ENCODE measurements around the gene GNG3. TPM values are rescaled to one million over a fixed set of nuclear protein-coding genes. Genes with fewer than 3 reads are reported as not detected.
"Not testable (repeated sequence)": the region's sequence is repeated elsewhere in the genome, so short reads cannot be mapped to it uniquely, and the experiment has no call there.

Gene GNG3
- polyA plus RNA-seq, 12 donors: 0.34 to 1.2 (median 0.70) TPM; not detected in 3

GRCh38 chr11:62687508-62688396 lies 19.7 kb upstream of the GNG3 start:
- no peak for DNase-seq

- DNase-seq: no peak
These were observed 19.0 kb upstream of the GNG3 start for GRCh38 chr11:62688491-62688890.

DNA sequence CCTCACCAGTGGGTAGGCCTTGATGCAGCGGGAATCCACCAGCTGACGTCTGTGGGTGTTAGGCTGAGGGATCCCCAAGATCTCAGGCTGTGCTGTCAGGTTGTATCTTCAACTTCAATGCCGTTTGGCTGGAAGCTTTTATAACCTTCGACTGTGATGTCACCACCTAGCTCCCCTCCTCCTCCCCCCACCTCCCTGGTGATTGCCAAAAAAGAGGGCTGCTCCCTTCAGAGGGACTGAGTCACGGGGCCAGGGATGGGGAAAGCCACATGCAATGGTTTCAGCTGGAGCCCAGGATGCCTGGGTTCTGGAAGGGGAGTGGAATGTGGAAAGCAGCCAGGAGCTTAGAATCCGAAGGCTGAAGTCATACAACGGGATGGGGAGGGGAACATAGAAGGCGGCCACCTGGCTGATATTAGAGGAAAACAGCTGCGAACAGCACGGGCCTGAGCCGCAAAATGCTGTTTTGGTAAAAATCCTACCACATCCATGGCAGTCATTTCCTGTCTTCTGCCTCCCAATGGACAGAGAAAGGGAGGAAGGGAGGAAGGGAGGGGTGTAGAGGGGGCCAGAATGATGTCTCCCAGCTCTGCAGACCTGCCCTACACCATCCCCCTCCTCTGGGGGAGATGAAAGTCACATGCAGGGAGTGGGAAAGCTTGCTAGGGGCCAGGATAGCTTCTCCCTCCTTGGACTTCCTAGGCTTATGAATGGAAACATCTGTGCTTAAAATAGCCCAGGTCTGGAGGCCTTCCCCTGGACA lies 17.9 kb upstream of the GNG3 start, which contains the start of gene LRRN4CL:
Gene LRRN4CL, minus strand, starts transcription at position 110 of the 763 bp plus-strand sequence. CDS start 1,022 bp downstream, outside the sequence.
- DNase-seq: peak; percentile 92

DNA sequence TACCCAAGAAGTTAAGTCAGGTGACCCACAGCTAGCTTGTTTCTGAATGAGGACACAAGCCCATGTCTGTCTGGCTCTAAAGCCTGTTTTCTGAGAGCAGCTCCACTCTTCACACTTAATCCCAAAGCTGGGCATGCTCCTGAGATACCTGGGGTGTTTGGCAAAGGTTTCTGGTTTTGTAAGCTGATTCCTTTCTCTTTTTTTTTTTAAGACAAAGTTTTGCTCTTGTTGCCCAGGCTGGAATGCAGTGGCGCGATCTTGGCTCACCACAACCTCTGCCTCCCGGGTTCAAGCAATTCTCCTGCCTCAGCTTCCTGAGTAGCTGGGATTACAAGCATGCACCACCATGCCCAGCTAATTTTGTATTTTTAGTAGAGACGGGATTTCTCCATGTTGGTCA lies 13.9 kb upstream of the GNG3 start:
- not testable (repeated sequence) for DNase-seq

DNA sequence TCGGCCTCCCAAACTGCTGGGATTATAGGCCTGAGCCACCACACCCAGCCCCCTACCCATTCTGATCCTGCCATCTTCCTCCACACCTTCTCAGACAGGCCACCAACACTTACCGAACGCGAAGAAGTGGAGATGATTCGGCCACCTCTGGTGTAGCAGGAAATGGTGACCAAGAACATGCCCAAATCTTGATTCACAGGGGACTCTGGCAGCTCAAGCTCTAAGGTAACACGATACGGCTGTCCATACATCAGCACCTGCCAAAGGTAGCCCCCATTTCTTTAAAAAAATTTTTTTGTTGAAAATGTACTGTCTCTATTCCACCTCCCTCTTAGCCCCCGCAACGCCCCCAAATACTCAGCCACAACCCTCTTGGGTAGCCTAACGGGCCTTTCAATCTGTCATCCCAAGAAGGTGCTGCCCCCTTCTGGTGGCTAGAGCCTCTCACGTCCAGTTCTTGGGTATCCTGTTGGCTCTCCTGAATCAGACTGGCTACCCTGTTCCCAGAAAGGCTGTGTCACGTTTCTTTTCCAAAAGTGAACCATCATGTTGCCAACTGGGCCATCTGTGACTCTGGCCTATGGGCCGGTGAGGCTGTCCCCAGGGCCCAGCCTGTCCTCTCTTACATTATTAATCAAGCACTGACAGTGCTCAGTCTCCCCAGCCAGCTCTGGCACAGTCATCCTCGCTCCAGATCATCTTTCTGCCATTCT lies 12.9 kb upstream of the GNG3 start:
- peak; percentile 80 for DNase-seq

DNA sequence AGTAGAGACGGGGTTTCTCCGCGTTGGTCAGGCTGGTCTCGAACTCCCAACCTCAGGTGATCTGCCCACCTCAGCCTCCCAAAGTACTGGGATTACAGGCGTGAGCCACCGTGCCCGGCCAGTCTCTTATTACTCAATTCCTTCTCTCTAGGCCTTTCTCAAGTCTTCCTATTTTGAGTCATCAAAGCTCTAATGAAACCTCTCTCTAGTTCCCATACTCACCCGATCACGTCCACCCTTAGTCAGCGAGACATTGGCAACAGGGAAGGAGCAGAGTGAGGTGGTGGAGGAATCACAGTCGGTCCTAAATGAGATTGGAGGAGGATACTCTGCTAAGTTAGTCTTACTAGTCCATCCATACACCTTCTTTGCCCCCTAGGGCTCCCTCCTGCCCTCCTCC lies 5.2 kb upstream of the GNG3 start:
- no peak for DNase-seq

- DNase-seq: not testable (repeated sequence)
These were observed 3.6 kb upstream of the GNG3 start for GRCh38 chr11:62703921-62704320.

DNA sequence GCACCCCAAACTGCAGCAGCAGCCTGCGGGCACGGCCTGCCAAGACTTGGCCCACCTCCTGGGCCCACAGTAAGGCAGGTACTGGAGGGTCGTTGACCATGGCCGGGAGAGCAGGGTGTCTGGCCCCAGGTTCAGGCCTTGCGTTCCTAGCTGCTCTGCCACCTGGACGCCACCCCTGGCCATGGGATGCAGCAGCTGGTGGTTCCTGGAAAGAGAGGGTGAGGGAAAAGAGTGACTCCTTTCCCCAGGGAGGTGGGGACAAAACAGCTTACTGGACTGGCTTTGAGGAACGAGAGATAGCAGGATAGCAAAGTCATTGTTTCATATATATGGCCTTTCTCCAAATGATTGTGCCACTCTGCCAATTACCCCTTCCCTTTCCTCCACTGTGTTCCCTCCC lies 2.1 kb upstream of the GNG3 start:
- no peak for DNase-seq

DNA sequence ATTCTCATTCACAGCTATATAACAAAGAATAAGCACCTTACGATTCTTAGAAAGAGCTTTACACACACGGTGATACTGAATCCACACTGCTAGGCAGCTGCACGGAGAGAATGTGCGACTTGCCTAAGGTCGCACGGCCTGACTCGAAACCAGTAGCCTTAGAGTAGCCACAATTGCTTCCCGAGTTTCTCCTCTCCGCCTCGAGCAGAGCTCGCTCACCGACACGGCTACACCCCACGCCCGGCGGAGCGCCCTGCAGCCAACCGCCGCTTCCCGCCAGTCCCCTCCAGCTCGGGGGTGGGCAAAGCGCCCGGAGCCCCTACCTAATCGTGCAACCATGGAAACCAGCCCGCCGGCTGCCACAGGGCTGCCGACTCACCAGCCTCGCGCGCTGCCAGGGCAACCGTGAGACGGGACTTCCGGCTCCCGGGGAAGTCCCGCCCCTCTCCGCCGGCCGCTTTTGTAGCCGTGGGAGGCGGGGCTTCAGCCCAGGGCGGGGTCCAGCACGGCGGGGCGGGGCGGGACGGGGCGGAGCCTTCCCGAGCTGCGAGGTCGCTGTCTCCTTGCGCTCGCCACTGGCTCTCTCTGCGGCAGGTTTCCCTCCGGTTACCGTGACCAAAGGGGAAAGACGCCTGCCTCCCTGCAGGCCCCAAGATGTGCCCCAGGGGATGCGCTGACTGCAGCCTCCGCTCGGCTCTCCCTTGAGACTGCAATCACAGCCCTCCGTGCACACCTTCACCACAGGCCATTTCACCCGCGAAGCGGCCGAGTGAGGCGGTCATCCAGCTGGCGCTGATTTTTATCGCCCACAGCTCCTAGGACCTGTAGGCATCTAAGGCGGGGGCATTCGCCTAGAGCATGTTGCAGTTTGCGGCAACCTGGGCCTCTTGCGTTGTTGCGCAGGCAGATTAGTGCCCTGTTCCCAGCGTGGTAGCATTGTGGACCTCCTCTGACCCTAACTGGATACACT lies 1.3 kb upstream of the GNG3 start:
- DNase-seq: peak; percentile 90

DNA sequence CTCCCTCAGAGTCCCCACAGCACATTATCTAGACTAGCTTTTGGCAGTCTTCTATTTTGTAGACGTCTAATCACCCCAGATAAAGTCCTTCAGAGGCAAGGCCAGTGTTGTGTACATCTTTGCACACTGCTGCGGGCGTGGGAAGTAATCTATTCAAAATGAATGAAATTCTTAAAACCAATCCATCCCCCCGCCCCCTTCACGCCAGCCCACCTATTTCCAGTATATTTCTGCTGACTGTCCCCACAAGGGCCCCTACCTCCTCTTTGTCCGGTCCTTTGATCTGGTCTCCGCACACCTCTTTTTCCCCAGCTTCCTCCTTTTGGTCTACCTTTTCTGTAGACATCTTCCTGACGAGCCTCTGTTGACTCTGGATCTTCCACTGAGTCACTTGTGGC lies 627 bp upstream of the GNG3 start:
- no peak for DNase-seq

- no peak for DNase-seq
These were observed 916 bp downstream of the GNG3 start for GRCh38 chr11:62708392-62708791.

DNA sequence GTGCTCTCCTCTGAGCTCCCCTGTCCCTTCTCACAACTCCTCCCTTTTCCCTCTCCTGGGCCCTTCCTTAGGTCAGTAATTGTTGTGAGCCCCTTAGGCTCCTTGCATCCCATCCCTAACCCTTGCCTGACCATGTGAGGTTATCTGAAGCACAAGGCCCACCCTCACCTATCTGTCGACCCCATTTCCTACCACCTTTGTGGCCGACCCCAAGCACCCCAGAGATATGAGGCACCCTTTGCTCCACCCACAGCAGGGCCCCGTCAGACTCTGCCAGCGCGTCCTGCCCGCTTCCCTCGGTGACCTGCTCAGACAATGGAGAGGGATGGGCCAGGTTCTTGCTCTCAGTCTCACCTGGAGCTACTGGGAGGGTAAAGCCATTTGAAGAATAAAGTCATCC lies 1.3 kb downstream of the GNG3 start:
- DNase-seq: no peak

GRCh38 chr11:62709247-62710000 lies 1.9 kb downstream of the GNG3 start:
- DNase-seq: peak; percentile 99

DNA sequence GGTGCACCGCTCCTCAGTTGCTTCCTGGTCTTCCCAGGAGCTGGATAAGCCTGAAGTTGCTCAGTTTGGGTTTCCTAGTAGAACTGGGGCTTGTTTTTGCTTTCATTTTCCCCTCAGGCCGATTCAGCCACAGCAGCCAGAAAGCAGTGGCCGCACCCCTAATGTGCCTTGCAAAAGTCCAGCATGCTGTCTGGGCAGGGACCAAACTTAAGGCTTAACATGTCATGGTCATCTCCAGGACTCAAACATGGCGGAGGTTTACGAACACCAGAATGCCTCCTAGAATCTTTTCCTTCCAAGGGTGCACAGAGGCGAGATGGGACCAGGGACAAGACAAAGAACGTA lies 2.5 kb downstream of the GNG3 start:
- DNase-seq: no peak

DNA sequence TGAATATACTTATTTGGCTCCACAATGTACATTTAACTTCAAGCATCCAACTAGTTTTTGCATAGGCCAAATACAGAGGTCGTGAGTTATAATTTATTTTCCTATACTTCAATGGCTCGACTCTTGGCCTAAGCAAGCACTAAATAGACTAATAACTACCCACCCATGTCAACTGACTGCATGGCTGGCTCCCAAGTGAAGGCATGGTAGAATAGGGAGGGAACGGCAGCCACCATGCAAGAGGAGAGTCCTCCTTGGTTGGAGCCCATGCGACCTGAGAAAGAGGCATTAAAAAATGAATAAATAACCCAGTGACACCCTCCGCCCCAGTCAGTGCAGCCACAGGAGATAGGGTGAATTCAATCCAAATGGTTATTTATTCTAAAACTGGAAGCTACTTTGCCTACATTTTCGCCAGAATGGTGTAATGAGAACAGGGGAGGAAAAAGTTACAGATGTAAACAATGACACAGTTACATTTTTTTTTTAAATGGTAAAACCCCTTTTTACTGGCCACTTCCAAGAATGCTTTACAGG lies 4.9 kb downstream of the GNG3 start:
- DNase-seq: no peak

- DNase-seq: no peak
These were observed 5.4 kb downstream of the GNG3 start for GRCh38 chr11:62712861-62713260.

GRCh38 chr11:62713343-62713742 lies 5.9 kb downstream of the GNG3 start:
- DNase-seq: no peak

- DNase-seq: no peak
These were observed 8.0 kb downstream of the GNG3 start for GRCh38 chr11:62715150-62716130.

GRCh38 chr11:62716206-62716605 lies 8.7 kb downstream of the GNG3 start:
- no peak for DNase-seq

Data from muscle of arm (tissue), 12 donors.